ENCODE data around the gene TLK2.
"Not testable (repeated sequence)": the region's sequence is repeated elsewhere in the genome, so short reads cannot be mapped to it uniquely, and the experiment has no call there.

The TLK2 gene

GRCh38 chr17:62464422-62464821 lies 14.2 kb upstream of the TLK2 start:
- not testable (repeated sequence) for H3K4me1 ChIP-seq (ENCODE audit: control insufficient read depth in 1 of 2, insufficient read depth in 2 of 2, low read length in 2 of 2); H3K9me3 ChIP-seq (ENCODE audit: control insufficient read depth in 1 of 2, low read length in 2 of 2); H3K27ac ChIP-seq (ENCODE audit: low read depth, low read length); H3K27me3 ChIP-seq (ENCODE audit: control insufficient read depth in 1 of 2, insufficient read depth in 2 of 2, low read length in 2 of 2); H3K4me3 ChIP-seq (ENCODE audit: low read depth in 1 of 2, low read length in 2 of 2); H3K36me3 ChIP-seq (ENCODE audit: control insufficient read depth in 1 of 2, insufficient read depth in 2 of 2, low read length in 2 of 2); H3K9ac ChIP-seq (ENCODE audit: low read depth in 1 of 2, low read length in 2 of 2)

- not testable (repeated sequence) for H3K36me3 ChIP-seq (ENCODE audit: control insufficient read depth in 1 of 2, insufficient read depth in 2 of 2, low read length in 2 of 2); H3K9me3 ChIP-seq (ENCODE audit: control insufficient read depth in 1 of 2, low read length in 2 of 2); H3K4me1 ChIP-seq (ENCODE audit: control insufficient read depth in 1 of 2, insufficient read depth in 2 of 2, low read length in 2 of 2); H3K27me3 ChIP-seq (ENCODE audit: control insufficient read depth in 1 of 2, insufficient read depth in 2 of 2, low read length in 2 of 2); H3K4me3 ChIP-seq (ENCODE audit: low read depth in 1 of 2, low read length in 2 of 2); H3K9ac ChIP-seq (ENCODE audit: low read depth in 1 of 2, low read length in 2 of 2); H3K27ac ChIP-seq (ENCODE audit: low read depth, low read length)
These were observed 13.4 kb upstream of the TLK2 start for GRCh38 chr17:62465271-62465670.

- not testable (repeated sequence) for H3K9ac ChIP-seq (ENCODE audit: low read depth in 1 of 2, low read length in 2 of 2); H3K9me3 ChIP-seq (ENCODE audit: control insufficient read depth in 1 of 2, low read length in 2 of 2); H3K27me3 ChIP-seq (ENCODE audit: control insufficient read depth in 1 of 2, insufficient read depth in 2 of 2, low read length in 2 of 2); H3K4me3 ChIP-seq (ENCODE audit: low read depth in 1 of 2, low read length in 2 of 2); H3K36me3 ChIP-seq (ENCODE audit: control insufficient read depth in 1 of 2, insufficient read depth in 2 of 2, low read length in 2 of 2)
- peaks cover 11 to 13% of the 10 kb centered on the region in 2 donors for H3K4me1 ChIP-seq (ENCODE audit: control insufficient read depth in 1 of 2, insufficient read depth in 2 of 2, low read length in 2 of 2)
- peak overlapping the region; percentile 30 for H3K27ac ChIP-seq (ENCODE audit: low read depth, low read length)
These were observed 7.8 kb upstream of the TLK2 start for GRCh38 chr17:62470666-62471379.

GRCh38 chr17:62471380-62471880 lies 7.2 kb upstream of the TLK2 start:
- peaks cover 11 to 13% of the 10 kb centered on the region in 2 donors for H3K4me1 ChIP-seq (ENCODE audit: control insufficient read depth in 1 of 2, insufficient read depth in 2 of 2, low read length in 2 of 2)
- not testable (repeated sequence) for H3K9ac ChIP-seq (ENCODE audit: low read depth in 1 of 2, low read length in 2 of 2); H3K4me3 ChIP-seq (ENCODE audit: low read depth in 1 of 2, low read length in 2 of 2); H3K9me3 ChIP-seq (ENCODE audit: control insufficient read depth in 1 of 2, low read length in 2 of 2); H3K27me3 ChIP-seq (ENCODE audit: control insufficient read depth in 1 of 2, insufficient read depth in 2 of 2, low read length in 2 of 2); H3K36me3 ChIP-seq (ENCODE audit: control insufficient read depth in 1 of 2, insufficient read depth in 2 of 2, low read length in 2 of 2); H3K27ac ChIP-seq (ENCODE audit: low read depth, low read length)

GRCh38 chr17:62473030-62473982 lies 5.3 kb upstream of the TLK2 start:
- H3K36me3 ChIP-seq (ENCODE audit: control insufficient read depth in 1 of 2, insufficient read depth in 2 of 2, low read length in 2 of 2); H3K27me3 ChIP-seq (ENCODE audit: control insufficient read depth in 1 of 2, insufficient read depth in 2 of 2, low read length in 2 of 2); H3K9ac ChIP-seq (ENCODE audit: low read depth in 1 of 2, low read length in 2 of 2); H3K4me3 ChIP-seq (ENCODE audit: low read depth in 1 of 2, low read length in 2 of 2); H3K27ac ChIP-seq (ENCODE audit: low read depth, low read length); H3K9me3 ChIP-seq (ENCODE audit: control insufficient read depth in 1 of 2, low read length in 2 of 2): not testable (repeated sequence)
- H3K4me1 ChIP-seq (ENCODE audit: control insufficient read depth in 1 of 2, insufficient read depth in 2 of 2, low read length in 2 of 2): peaks cover 11 to 13% of the 10 kb centered on the region in 2 donors

- H3K9me3 ChIP-seq (ENCODE audit: control insufficient read depth in 1 of 2, low read length in 2 of 2); H3K4me1 ChIP-seq (ENCODE audit: control insufficient read depth in 1 of 2, insufficient read depth in 2 of 2, low read length in 2 of 2); H3K27me3 ChIP-seq (ENCODE audit: control insufficient read depth in 1 of 2, insufficient read depth in 2 of 2, low read length in 2 of 2); H3K27ac ChIP-seq (ENCODE audit: low read depth, low read length); H3K4me3 ChIP-seq (ENCODE audit: low read depth in 1 of 2, low read length in 2 of 2); H3K9ac ChIP-seq (ENCODE audit: low read depth in 1 of 2, low read length in 2 of 2); H3K36me3 ChIP-seq (ENCODE audit: control insufficient read depth in 1 of 2, insufficient read depth in 2 of 2, low read length in 2 of 2): not testable (repeated sequence)
These were observed 1.5 kb upstream of the TLK2 start for GRCh38 chr17:62477111-62477510.

- not testable (repeated sequence) for H3K36me3 ChIP-seq (ENCODE audit: control insufficient read depth in 1 of 2, insufficient read depth in 2 of 2, low read length in 2 of 2); H3K27me3 ChIP-seq (ENCODE audit: control insufficient read depth in 1 of 2, insufficient read depth in 2 of 2, low read length in 2 of 2); H3K9me3 ChIP-seq (ENCODE audit: control insufficient read depth in 1 of 2, low read length in 2 of 2); H3K4me1 ChIP-seq (ENCODE audit: control insufficient read depth in 1 of 2, insufficient read depth in 2 of 2, low read length in 2 of 2)
- Histone ChIP-seq H3K27ac (ENCODE audit: low read depth, low read length) (peak overlapping the region; percentile 66), H3K9ac (ENCODE audit: low read depth in 1 of 2, low read length in 2 of 2) (peak overlapping the region in 1 of 2 donors; percentile 32), H3K4me3 (ENCODE audit: low read depth in 1 of 2, low read length in 2 of 2) (peak overlapping the region; percentile 50 to 64)
These were observed 762 bp upstream of the TLK2 start for GRCh38 chr17:62477718-62478408.

GRCh38 chr17:62478880-62479638 lies 434 bp downstream of the TLK2 start:
- Histone ChIP-seq H3K4me3 (ENCODE audit: low read depth in 1 of 2, low read length in 2 of 2) (peak overlapping the region in 1 of 2 donors; percentile 58), H3K27ac (ENCODE audit: low read depth, low read length) (peak overlapping the region; percentile 66), H3K9ac (ENCODE audit: low read depth in 1 of 2, low read length in 2 of 2) (peak overlapping the region; percentile 25 to 63)
- H3K27me3 ChIP-seq (ENCODE audit: control insufficient read depth in 1 of 2, insufficient read depth in 2 of 2, low read length in 2 of 2); H3K9me3 ChIP-seq (ENCODE audit: control insufficient read depth in 1 of 2, low read length in 2 of 2); H3K4me1 ChIP-seq (ENCODE audit: control insufficient read depth in 1 of 2, insufficient read depth in 2 of 2, low read length in 2 of 2); H3K36me3 ChIP-seq (ENCODE audit: control insufficient read depth in 1 of 2, insufficient read depth in 2 of 2, low read length in 2 of 2): not testable (repeated sequence)

GRCh38 chr17:62479639-62480258 lies 1.1 kb downstream of the TLK2 start:
- H3K9me3 ChIP-seq (ENCODE audit: control insufficient read depth in 1 of 2, low read length in 2 of 2); H3K27me3 ChIP-seq (ENCODE audit: control insufficient read depth in 1 of 2, insufficient read depth in 2 of 2, low read length in 2 of 2); H3K4me1 ChIP-seq (ENCODE audit: control insufficient read depth in 1 of 2, insufficient read depth in 2 of 2, low read length in 2 of 2); H3K36me3 ChIP-seq (ENCODE audit: control insufficient read depth in 1 of 2, insufficient read depth in 2 of 2, low read length in 2 of 2): not testable (repeated sequence)
- Histone ChIP-seq H3K9ac (ENCODE audit: low read depth in 1 of 2, low read length in 2 of 2) (peak overlapping the region; percentile 25 to 63), H3K4me3 (ENCODE audit: low read depth in 1 of 2, low read length in 2 of 2) (peak overlapping the region; percentile 58 to 60), H3K27ac (ENCODE audit: low read depth, low read length) (peak overlapping the region; percentile 66)
